Liver (tissue), 9 donors: Measurements from ENCODE around the gene RTP5. TPM values are rescaled to one million over a fixed set of nuclear protein-coding genes. Genes with fewer than 3 reads are reported as not detected.
A peak's percentile ranks its signal among the peaks of the same experiment; 100 is the strongest.

ENCODE experiments used
- DNase-seq: peaks from one replicate; pipeline ENCODE4 v3.0.0-alpha.2; 2017; ENCODE audit warnings: low spot score
- H3K27ac ChIP-seq, 2 donors: one replicate each; pipeline ENCODE4 v1.7.0; 2013; ENCODE audit warnings: inconsistent platforms in 2 of 2, low read length in 2 of 2, control low read depth in 1 of 2, low read depth in 1 of 2, mild to moderate bottlenecking in 1 of 2
- H3K27me3 ChIP-seq, 4 donors: one replicate each; pipeline versions ENCODE4 v1.6.1 to v1.7.0; 2013; ENCODE audit warnings: low read length in 3 of 4, inconsistent platforms in 1 of 4, mild to moderate bottlenecking in 1 of 4, moderate library complexity in 1 of 4; ENCODE audit not compliant: control insufficient read depth in 4 of 4, insufficient read depth in 4 of 4
- H3K36me3 ChIP-seq, 4 donors: one replicate each; pipeline versions ENCODE4 v1.6.1 to v1.7.0; 2013; ENCODE audit warnings: low read length in 3 of 4, mild to moderate bottlenecking in 3 of 4, low read depth in 1 of 4, moderate library complexity in 1 of 4; ENCODE audit not compliant: control insufficient read depth in 4 of 4, insufficient read depth in 3 of 4
- H3K4me1 ChIP-seq, 4 donors: one replicate each; pipeline versions ENCODE4 v1.6.1 to v1.7.0; 2013; ENCODE audit warnings: low read length in 3 of 4, mild to moderate bottlenecking in 3 of 4, moderate library complexity in 1 of 4; ENCODE audit not compliant: control insufficient read depth in 4 of 4, insufficient read depth in 4 of 4
- H3K4me3 ChIP-seq, 3 donors: one replicate each; pipeline versions ENCODE4 v1.6.1 to v1.7.0; 2013; ENCODE audit warnings: low read length in 3 of 3, control low read depth in 1 of 3, low read depth in 1 of 3, mild to moderate bottlenecking in 1 of 3
- H3K9ac ChIP-seq, 2 donors: one replicate each; pipeline ENCODE4 v1.7.0; 2013; ENCODE audit warnings: low read length in 2 of 2, mild to moderate bottlenecking in 2 of 2, moderate library complexity in 2 of 2, control low read depth in 1 of 2, low read depth in 1 of 2
- H3K9me3 ChIP-seq, 4 donors: one replicate each; pipeline versions ENCODE4 v1.6.1 to v1.7.0; 2013; ENCODE audit warnings: low read length in 3 of 4; ENCODE audit not compliant: control insufficient read depth in 4 of 4
- EGR1 ChIP-seq, 2 donors: IDR thresholded peaks; 2 replicates each; pipeline ENCODE4 v1.6.1; 2016 to 2018; ENCODE audit warnings: antibody characterized with exemption in 2 of 2, low read depth in 2 of 2
- HNF4A ChIP-seq, 2 donors: conservative IDR thresholded peaks; 2 replicates each; pipeline ENCODE4 v1.6.1; 2016; ENCODE audit warnings: antibody characterized with exemption in 2 of 2, mild to moderate bottlenecking in 2 of 2
- RAD21 ChIP-seq, 2 donors: IDR thresholded peaks; 2 replicates each; pipeline ENCODE4 v1.6.1; 2016; ENCODE audit warnings: antibody characterized with exemption in 2 of 2, mild to moderate bottlenecking in 2 of 2
- RXRA ChIP-seq, 2 donors: IDR thresholded peaks; 2 replicates each; pipeline ENCODE4 v1.6.1; 2017 to 2018; ENCODE audit warnings: antibody characterized with exemption in 2 of 2, mild to moderate bottlenecking in 1 of 2
- SP1 ChIP-seq: IDR thresholded peaks from 2 replicates; pipeline ENCODE4 v1.6.1; 2018; ENCODE audit warnings: antibody characterized with exemption, mild to moderate bottlenecking
- WGBS: extraction: QIAGEN DNeasy Blood & Tissue Kit; methylation state at CpG from one replicate; pipeline ENCODE4 v1.1.7; 2013; 5-methylcytosine and 5-hydroxymethylcytosine counted together
- polyA plus RNA-seq, 2 donors: library from polyadenylated mRNA; stranded (reverse) in 1 of 2; unstranded in 1 of 2; fragments of 200-250 nt in 1 of 2; fragments of >200 nt in 1 of 2; fragmentation: Nextera tagmentation in 1 of 2; extraction: Ambion mirVana in 1 of 2; gene quantifications; one replicate each; pipeline versions ENCODE4 v1.2.1 to v1.2.3, GENCODE V29; 2013 to 2015
- total RNA-seq, 2 donors: library from RNA; depleted of rRNA; stranded (reverse); fragments of >200 nt; gene quantifications; one replicate each; pipeline ENCODE4 v1.2.3, GENCODE V29; 2014
- TF ChIP-seq, protein P1 (sequence below): IDR thresholded peaks from 2 replicates; pipeline ENCODE4 v1.6.1; 2016; ENCODE audit warnings: antibody characterized with exemption, mild to moderate bottlenecking
- TF ChIP-seq, protein P2 (sequence below): IDR thresholded peaks from 2 replicates; pipeline ENCODE4 v1.6.1; 2016; ENCODE audit warnings: antibody characterized with exemption
- TF ChIP-seq, protein P3 (sequence below): IDR thresholded peaks from 2 replicates; pipeline ENCODE4 v1.6.1; 2016; ENCODE audit warnings: antibody characterized with exemption
- donor health status: healthy.
- donor health status: healthy.
- donor health status: healthy.
- donor health status: healthy.
- donor health status: healthy.

The RTP5 gene
- total and polyA plus RNA-seq, 4 donors = under 0.01 to 0.03 TPM; not detected in 2

DNA sequence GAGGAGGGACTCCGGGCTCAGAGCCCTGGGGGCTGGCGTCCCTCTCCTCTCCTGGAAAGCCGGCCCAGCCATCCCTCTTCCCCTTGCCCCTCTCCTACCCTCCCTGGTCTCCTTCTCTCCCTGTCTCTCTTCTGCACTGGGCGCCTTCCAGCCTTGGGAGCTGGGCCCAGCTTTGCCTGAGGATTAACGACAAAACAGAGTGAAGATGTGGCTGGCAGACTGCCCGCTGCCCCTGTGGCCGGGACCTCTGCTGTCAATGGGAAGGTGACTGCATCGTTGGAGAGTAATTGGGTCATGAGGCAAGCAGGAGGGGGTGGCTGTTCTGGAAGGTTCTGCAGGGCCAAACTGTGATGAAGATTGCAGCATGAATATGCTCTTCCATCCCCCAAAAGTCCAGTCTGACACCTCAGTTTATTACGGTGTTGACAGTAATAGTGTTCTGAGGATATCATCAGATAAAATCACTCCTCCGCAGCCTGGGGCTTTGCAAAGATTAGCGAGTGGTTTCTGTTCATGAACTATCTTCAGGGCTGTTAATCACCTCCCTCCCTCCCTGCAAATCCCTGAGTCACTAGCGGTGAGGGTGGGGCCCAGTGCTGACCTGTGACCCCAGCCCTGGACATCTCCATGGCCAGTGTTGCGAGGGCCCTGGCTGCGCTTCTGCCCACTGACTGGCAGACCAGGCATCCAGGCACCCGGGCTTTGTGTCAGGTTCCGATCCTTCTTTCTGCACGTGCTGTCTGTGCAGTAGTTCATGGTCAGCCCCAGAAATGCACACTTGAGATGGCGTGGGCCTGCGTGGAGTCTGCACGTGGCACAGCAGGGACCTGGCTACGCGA, 23.0 kb downstream of the RTP5 start:
- WGBS = 81% methylated on average over 22 of the region's 22 CpGs
- H3K27ac ChIP-seq = peak overlapping the region; percentile 48 to 77

DNA sequence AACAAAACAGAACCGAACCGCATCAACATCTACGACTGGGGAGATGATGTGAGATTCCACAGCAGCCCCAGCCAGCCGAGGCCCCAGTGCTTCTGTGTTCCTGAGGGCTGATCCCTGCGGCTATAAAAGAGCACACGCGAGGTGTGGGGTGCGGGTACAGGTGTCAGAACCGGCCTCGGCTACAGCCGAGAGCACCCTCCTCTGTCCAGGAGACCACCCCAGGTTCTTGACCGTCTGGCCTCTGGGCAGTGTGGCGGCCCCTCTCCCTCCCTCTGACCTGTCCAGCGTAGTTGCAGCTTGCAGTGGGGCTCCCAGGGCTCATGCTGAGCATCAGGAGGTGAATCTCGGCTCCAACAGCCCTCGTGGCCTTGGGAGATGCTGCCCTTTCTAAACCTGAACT, 23.7 kb downstream of the RTP5 start:
- H3K27ac ChIP-seq = no peak overlapping the region
- no peak for DNase-seq
- H3K36me3 ChIP-seq = peaks cover 0 to 2% (median 0%) of the 10 kb centered on the region in 4 donors
- no peak overlapping the region for H3K4me3 ChIP-seq
- no peaks in the 10 kb centered on the region for H3K9me3 ChIP-seq
- TF ChIP-seq HNF4A (conservative IDR thresholded peaks at IDR 0.05) (no peak), RAD21 (IDR thresholded peaks at IDR 0.05) (no peak), EGR1 (IDR thresholded peaks at IDR 0.05; ENCODE audit: low read depth in 2 of 2) (no peak), SP1 (no peak)
- TF ChIP-seq, protein P1, sequence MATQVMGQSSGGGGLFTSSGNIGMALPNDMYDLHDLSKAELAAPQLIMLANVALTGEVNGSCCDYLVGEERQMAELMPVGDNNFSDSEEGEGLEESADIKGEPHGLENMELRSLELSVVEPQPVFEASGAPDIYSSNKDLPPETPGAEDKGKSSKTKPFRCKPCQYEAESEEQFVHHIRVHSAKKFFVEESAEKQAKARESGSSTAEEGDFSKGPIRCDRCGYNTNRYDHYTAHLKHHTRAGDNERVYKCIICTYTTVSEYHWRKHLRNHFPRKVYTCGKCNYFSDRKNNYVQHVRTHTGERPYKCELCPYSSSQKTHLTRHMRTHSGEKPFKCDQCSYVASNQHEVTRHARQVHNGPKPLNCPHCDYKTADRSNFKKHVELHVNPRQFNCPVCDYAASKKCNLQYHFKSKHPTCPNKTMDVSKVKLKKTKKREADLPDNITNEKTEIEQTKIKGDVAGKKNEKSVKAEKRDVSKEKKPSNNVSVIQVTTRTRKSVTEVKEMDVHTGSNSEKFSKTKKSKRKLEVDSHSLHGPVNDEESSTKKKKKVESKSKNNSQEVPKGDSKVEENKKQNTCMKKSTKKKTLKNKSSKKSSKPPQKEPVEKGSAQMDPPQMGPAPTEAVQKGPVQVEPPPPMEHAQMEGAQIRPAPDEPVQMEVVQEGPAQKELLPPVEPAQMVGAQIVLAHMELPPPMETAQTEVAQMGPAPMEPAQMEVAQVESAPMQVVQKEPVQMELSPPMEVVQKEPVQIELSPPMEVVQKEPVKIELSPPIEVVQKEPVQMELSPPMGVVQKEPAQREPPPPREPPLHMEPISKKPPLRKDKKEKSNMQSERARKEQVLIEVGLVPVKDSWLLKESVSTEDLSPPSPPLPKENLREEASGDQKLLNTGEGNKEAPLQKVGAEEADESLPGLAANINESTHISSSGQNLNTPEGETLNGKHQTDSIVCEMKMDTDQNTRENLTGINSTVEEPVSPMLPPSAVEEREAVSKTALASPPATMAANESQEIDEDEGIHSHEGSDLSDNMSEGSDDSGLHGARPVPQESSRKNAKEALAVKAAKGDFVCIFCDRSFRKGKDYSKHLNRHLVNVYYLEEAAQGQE = no peak
- TF ChIP-seq, protein P2, sequence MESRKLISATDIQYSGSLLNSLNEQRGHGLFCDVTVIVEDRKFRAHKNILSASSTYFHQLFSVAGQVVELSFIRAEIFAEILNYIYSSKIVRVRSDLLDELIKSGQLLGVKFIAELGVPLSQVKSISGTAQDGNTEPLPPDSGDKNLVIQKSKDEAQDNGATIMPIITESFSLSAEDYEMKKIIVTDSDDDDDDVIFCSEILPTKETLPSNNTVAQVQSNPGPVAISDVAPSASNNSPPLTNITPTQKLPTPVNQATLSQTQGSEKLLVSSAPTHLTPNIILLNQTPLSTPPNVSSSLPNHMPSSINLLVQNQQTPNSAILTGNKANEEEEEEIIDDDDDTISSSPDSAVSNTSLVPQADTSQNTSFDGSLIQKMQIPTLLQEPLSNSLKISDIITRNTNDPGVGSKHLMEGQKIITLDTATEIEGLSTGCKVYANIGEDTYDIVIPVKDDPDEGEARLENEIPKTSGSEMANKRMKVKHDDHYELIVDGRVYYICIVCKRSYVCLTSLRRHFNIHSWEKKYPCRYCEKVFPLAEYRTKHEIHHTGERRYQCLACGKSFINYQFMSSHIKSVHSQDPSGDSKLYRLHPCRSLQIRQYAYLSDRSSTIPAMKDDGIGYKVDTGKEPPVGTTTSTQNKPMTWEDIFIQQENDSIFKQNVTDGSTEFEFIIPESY = no peak
- TF ChIP-seq, protein P3, sequence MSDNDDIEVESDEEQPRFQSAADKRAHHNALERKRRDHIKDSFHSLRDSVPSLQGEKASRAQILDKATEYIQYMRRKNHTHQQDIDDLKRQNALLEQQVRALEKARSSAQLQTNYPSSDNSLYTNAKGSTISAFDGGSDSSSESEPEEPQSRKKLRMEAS = no peak
- 94% methylated on average over 16 of the region's 16 CpGs for WGBS
- no peaks in the 10 kb centered on the region for H3K27me3 ChIP-seq
- no peak overlapping the region for H3K9ac ChIP-seq
- peaks cover 3 to 18% (median 10%) of the 10 kb centered on the region in 4 donors for H3K4me1 ChIP-seq

More for the DNA sequence above, 23.0 kb downstream of the RTP5 start:
- no peaks in the 10 kb centered on the region for H3K9me3 ChIP-seq
- H3K27me3 ChIP-seq = no peaks in the 10 kb centered on the region
- H3K4me1 ChIP-seq = peaks cover 3 to 18% (median 10%) of the 10 kb centered on the region in 4 donors
- DNase-seq = no peak
- H3K36me3 ChIP-seq = peaks cover 0 to 2% (median 0%) of the 10 kb centered on the region in 4 donors
- H3K9ac ChIP-seq = peak overlapping the region in 1 of 2 donors; percentile 7
- H3K4me3 ChIP-seq = no peak overlapping the region
- TF ChIP-seq, protein P3 = no peak
- TF ChIP-seq EGR1 (IDR thresholded peaks at IDR 0.05; ENCODE audit: low read depth in 2 of 2) (no peak), RXRA (IDR thresholded peaks at IDR 0.05) (peak in 1 of 2 donors; percentile 2)
